HepG2 (cell line): ENCODE measurements around the gene LMAN2L. TPM values are rescaled to one million over a fixed set of nuclear protein-coding genes. Genes with fewer than 3 reads are reported as not detected.
A peak's percentile ranks its signal among the peaks of the same experiment; 100 is the strongest.

Experiments used
- CBX1 ChIP-seq: IDR thresholded peaks from one replicate; pipeline ENCODE4 v1.6.1; 2016; ENCODE audit warnings: antibody characterized with exemption, low read depth
- GTF3A ChIP-seq: sonication (generic); formaldehyde crosslinking; conservative IDR thresholded peaks from 2 replicates; pipeline ENCODE4 v1.4.0; 2020; ENCODE audit warnings: mild to moderate bottlenecking, missing genetic modification reagents
- KAT8 ChIP-seq: IDR thresholded peaks from 2 replicates; pipeline ENCODE4 v1.6.1; 2016; ENCODE audit warnings: missing genetic modification reagents, missing compliant biosample characterization
- KDM3A ChIP-seq: IDR thresholded peaks from 2 replicates; pipeline ENCODE4 v1.6.1; 2018; ENCODE audit warnings: low read depth, missing compliant biosample characterization
- KDM6A ChIP-seq: IDR thresholded peaks from 2 replicates; pipeline ENCODE4 v1.6.1; 2016; ENCODE audit warnings: low read depth
- NCOR1 ChIP-seq: fragments of 200-600 bp; sonication (generic); IDR thresholded peaks from 2 replicates; pipeline ENCODE4 v1.7.0; 2017; ENCODE audit warnings: antibody characterized with exemption, low read length, borderline replicate concordance
- NFYB ChIP-seq: sonication (generic); formaldehyde crosslinking; IDR thresholded peaks from 2 replicates; pipeline ENCODE4 v1.4.0; 2020; ENCODE audit warnings: missing genetic modification reagents
- NFYC ChIP-seq: IDR thresholded peaks from 2 replicates; pipeline ENCODE4 v1.6.1; 2016; ENCODE audit warnings: missing genetic modification reagents, missing compliant biosample characterization
- NR2C2 ChIP-seq: sonication (generic); formaldehyde crosslinking; IDR thresholded peaks from 2 replicates; pipeline ENCODE4 v1.4.0; 2020; ENCODE audit warnings: missing genetic modification reagents, mild to moderate bottlenecking, moderate library complexity, borderline replicate concordance
- NR2F2 ChIP-seq: IDR thresholded peaks from 2 replicates; pipeline ENCODE4 v1.6.1; 2012; ENCODE audit warnings: low read depth, inconsistent platforms, borderline replicate concordance
- NRL ChIP-seq: sonication (generic); formaldehyde crosslinking; IDR thresholded peaks from 2 replicates; pipeline ENCODE4 v1.5.0; 2020; ENCODE audit warnings: missing genetic modification reagents, mild to moderate bottlenecking, moderate library complexity, borderline replicate concordance
- PHF20 ChIP-seq: sonication (generic); formaldehyde crosslinking; IDR thresholded peaks from 2 replicates; pipeline ENCODE4 v1.5.0; 2020; ENCODE audit warnings: mild to moderate bottlenecking, missing genetic modification reagents
- PHF21A ChIP-seq: sonication (generic); formaldehyde crosslinking; IDR thresholded peaks from 2 replicates; pipeline ENCODE4 v1.5.0; 2020; ENCODE audit warnings: mild to moderate bottlenecking, missing genetic modification reagents
- RBAK ChIP-seq: sonication (generic); formaldehyde crosslinking; IDR thresholded peaks from 2 replicates; pipeline ENCODE4 v1.5.1; 2020; ENCODE audit warnings: mild to moderate bottlenecking, missing genetic modification reagents
- RELA ChIP-seq: sonication (generic); formaldehyde crosslinking; IDR thresholded peaks from 2 replicates; pipeline ENCODE4 v1.4.0; 2020; ENCODE audit warnings: missing genetic modification reagents
- SMAD3 ChIP-seq: sonication (generic); formaldehyde crosslinking; IDR thresholded peaks from 2 replicates; pipeline ENCODE4 v1.4.0; 2020; ENCODE audit warnings: missing genetic modification reagents
- THAP11 ChIP-seq: IDR thresholded peaks from 2 replicates; pipeline ENCODE4 v1.6.1; 2016; ENCODE audit warnings: missing biosample characterization, missing genetic modification reagents
- ZNF20 ChIP-seq: sonication (generic); formaldehyde crosslinking; IDR thresholded peaks from 2 replicates; pipeline ENCODE4 v1.4.0; 2020; ENCODE audit warnings: mild to moderate bottlenecking, moderate library complexity, missing genetic modification reagents
- ZNF350 ChIP-seq: sonication (generic); formaldehyde crosslinking; IDR thresholded peaks from 2 replicates; pipeline ENCODE4 v1.4.0; 2020; ENCODE audit warnings: mild to moderate bottlenecking, low read depth, missing genetic modification reagents, borderline replicate concordance
- ZNF432 ChIP-seq: sonication (generic); formaldehyde crosslinking; IDR thresholded peaks from 2 replicates; pipeline ENCODE4 v1.5.0; 2020; ENCODE audit warnings: missing genetic modification reagents, mild to moderate bottlenecking, borderline replicate concordance
- ZNF446 ChIP-seq: sonication (generic); formaldehyde crosslinking; IDR thresholded peaks from 2 replicates; pipeline ENCODE4 v1.5.0; 2020; ENCODE audit warnings: mild to moderate bottlenecking, missing genetic modification reagents
- ZNF501 ChIP-seq: sonication (generic); formaldehyde crosslinking; IDR thresholded peaks from 2 replicates; pipeline ENCODE4 v1.5.1; 2020; ENCODE audit warnings: mild to moderate bottlenecking, moderate library complexity, missing genetic modification reagents
- ZNF772 ChIP-seq: sonication (generic); formaldehyde crosslinking; IDR thresholded peaks from 2 replicates; pipeline ENCODE4 v1.5.0; 2020; ENCODE audit warnings: mild to moderate bottlenecking, missing genetic modification reagents
- polyA plus RNA-seq, 8 experiments: library from polyadenylated mRNA; depleted of rRNA in 3 of 8; stranded (reverse) in 7 of 8; unstranded in 1 of 8; fragments of >200 nt; fragmentation: Illumina TruSeq in 4 of 8; extraction: Trizol in 4 of 8; gene quantifications; 2 replicates each; pipeline versions ENCODE4 v1.2.1 to v1.2.3, GENCODE V29; 2011 to 2016; ENCODE audit warnings: low read depth in 4 of 8, missing spikeins in 1 of 8, mixed read lengths in 1 of 8; ENCODE audit not compliant: insufficient read depth in 1 of 8
- total RNA-seq, 5 experiments: library from RNA; depleted of rRNA; stranded (reverse); fragments of >200 nt; fragmentation: Illumina TruSeq; extraction: Trizol; gene quantifications; 2 replicates each; pipeline ENCODE4 v1.2.3, GENCODE V29; 2016; ENCODE audit warnings: low read depth in 1 of 5
- TF ChIP-seq, protein P1 (sequence below): sonication (generic); formaldehyde crosslinking; conservative IDR thresholded peaks from 2 replicates; pipeline ENCODE4 v1.4.0; 2020; ENCODE audit warnings: mild to moderate bottlenecking, missing genetic modification reagents, moderate library complexity
- TF ChIP-seq, protein P2 (sequence below): sonication (generic); formaldehyde crosslinking; IDR thresholded peaks from 2 replicates; pipeline ENCODE4 v1.9.0; 2022; ENCODE audit warnings: missing genetic modification reagents, mild to moderate bottlenecking, borderline replicate concordance

Gene LMAN2L
- total and polyA plus RNA-seq, 2 of the 13 experiments (the other 11 are each of a cell fraction or from before 2014, with no cell fraction given): 39.1 to 57.9 TPM

DNA sequence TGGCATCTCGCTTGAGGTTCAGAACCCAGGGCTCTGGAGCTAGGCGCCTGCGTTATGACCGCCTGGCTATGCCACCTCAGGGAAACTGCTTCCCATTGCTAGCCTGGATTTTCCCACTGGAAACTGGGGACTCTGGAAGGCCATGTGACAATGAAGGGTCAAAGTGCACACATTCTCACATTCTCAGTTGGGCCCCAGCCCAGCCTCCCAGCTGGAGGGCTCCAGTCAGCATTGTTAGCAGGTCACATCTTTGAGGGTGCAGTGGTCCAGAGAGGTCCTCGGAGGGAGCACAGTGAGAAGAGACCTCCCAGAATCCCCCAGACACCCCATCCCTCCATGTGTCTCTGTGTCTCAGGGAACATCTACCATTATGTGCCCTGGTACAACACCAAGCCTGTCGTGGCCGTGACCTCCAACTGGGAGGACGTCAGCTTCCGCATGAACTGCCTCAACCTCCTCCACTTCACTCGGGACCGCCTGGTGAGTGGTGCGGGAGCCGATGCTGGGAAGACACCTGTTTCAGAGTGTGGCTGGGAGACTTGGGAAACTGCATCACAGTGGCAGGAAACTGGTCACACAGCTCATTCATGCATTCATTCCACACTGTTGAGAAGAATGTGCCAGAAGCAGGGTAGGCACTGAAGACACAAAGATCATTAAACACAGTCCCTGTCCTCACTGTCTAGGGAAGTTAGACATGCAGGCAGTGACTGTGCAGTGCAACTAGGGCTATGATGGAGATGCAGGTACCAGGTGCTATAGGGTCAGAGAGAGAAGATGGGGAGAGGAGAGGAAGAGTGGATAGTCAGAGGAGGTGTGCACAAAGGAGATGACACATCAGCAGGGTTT, 55.7 kb downstream of the LMAN2L start (continued):
- TF ChIP-seq CBX1: peak; percentile 49
- TF ChIP-seq ZNF446 (CRISPR knock-in tag): no peak
- TF ChIP-seq RBAK (CRISPR knock-in tag): peak; percentile 54; the same call in 1 of the 2 replicates
- no peak for TF ChIP-seq RELA (CRISPR knock-in tag)
- peak; percentile 64 for TF ChIP-seq KAT8
- TF ChIP-seq NFYC (CRISPR knock-in tag): peak; percentile 23; the same call in 1 of the 2 replicates
- TF ChIP-seq ZNF350: 0 out of 2 replicates have a peak, but pooled peaks have one; percentile 21
- no peak for TF ChIP-seq NRL (CRISPR knock-in tag)
- TF ChIP-seq PHF21A (CRISPR knock-in tag): peak; percentile 66
- TF ChIP-seq ZNF20: no peak
- TF ChIP-seq, protein P1, sequence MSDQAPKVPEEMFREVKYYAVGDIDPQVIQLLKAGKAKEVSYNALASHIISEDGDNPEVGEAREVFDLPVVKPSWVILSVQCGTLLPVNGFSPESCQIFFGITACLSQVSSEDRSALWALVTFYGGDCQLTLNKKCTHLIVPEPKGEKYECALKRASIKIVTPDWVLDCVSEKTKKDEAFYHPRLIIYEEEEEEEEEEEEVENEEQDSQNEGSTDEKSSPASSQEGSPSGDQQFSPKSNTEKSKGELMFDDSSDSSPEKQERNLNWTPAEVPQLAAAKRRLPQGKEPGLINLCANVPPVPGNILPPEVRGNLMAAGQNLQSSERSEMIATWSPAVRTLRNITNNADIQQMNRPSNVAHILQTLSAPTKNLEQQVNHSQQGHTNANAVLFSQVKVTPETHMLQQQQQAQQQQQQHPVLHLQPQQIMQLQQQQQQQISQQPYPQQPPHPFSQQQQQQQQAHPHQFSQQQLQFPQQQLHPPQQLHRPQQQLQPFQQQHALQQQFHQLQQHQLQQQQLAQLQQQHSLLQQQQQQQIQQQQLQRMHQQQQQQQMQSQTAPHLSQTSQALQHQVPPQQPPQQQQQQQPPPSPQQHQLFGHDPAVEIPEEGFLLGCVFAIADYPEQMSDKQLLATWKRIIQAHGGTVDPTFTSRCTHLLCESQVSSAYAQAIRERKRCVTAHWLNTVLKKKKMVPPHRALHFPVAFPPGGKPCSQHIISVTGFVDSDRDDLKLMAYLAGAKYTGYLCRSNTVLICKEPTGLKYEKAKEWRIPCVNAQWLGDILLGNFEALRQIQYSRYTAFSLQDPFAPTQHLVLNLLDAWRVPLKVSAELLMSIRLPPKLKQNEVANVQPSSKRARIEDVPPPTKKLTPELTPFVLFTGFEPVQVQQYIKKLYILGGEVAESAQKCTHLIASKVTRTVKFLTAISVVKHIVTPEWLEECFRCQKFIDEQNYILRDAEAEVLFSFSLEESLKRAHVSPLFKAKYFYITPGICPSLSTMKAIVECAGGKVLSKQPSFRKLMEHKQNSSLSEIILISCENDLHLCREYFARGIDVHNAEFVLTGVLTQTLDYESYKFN: peak; percentile 81
- TF ChIP-seq SMAD3 (CRISPR knock-in tag): no peak
- peak; percentile 49; the same call in 1 of the 2 replicates for TF ChIP-seq PHF20 (CRISPR knock-in tag)
- TF ChIP-seq KDM6A (CRISPR knock-in tag): peak; percentile 61
- no peak for TF ChIP-seq NFYB (CRISPR knock-in tag)
- peak; percentile 66; the same call in 1 of the 2 replicates for TF ChIP-seq NCOR1
- TF ChIP-seq, protein P2, sequence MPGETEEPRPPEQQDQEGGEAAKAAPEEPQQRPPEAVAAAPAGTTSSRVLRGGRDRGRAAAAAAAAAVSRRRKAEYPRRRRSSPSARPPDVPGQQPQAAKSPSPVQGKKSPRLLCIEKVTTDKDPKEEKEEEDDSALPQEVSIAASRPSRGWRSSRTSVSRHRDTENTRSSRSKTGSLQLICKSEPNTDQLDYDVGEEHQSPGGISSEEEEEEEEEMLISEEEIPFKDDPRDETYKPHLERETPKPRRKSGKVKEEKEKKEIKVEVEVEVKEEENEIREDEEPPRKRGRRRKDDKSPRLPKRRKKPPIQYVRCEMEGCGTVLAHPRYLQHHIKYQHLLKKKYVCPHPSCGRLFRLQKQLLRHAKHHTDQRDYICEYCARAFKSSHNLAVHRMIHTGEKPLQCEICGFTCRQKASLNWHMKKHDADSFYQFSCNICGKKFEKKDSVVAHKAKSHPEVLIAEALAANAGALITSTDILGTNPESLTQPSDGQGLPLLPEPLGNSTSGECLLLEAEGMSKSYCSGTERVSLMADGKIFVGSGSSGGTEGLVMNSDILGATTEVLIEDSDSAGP (CRISPR knock-in tag): peak; percentile 47; the same call in 1 of the 2 replicates
- peak; percentile 45; the same call in 1 of the 2 replicates for TF ChIP-seq ZNF772 (CRISPR knock-in tag)
- no peak for TF ChIP-seq GTF3A
- TF ChIP-seq ZNF501 (CRISPR knock-in tag): peak; percentile 69
- peak; percentile 53 for TF ChIP-seq THAP11 (CRISPR knock-in tag)
- TF ChIP-seq ZNF432: no peak
- 0 out of 2 replicates have a peak, but pooled peaks have one; percentile 31 for TF ChIP-seq KDM3A
- TF ChIP-seq NR2C2 (CRISPR knock-in tag): peak; percentile 92
- 0 out of 2 replicates have a peak, but pooled peaks have one; percentile 43 for TF ChIP-seq NR2F2
